Vagina (tissue), 2 donors: ENCODE results near the gene CDKL5. TPM values are rescaled to one million over a fixed set of nuclear protein-coding genes. Genes with fewer than 3 reads are reported as not detected.

Experiments used
- DNase-seq, 2 donors: peaks; one replicate each; pipeline ENCODE4 v3.0.0-alpha.2; 2017; ENCODE audit errors: extremely low spot score in 2 of 2
- H3K27ac ChIP-seq: fragments of 200-600 bp; sonication (generic); one replicate; pipeline ENCODE4 v1.5.1; 2019
- H3K27me3 ChIP-seq: fragments of 200-600 bp; sonication (generic); one replicate; pipeline ENCODE4 v1.5.1; 2019
- H3K36me3 ChIP-seq, 2 donors: fragments of 200-600 bp; sonication (generic); one replicate each; pipeline ENCODE4 v1.5.1; 2017 to 2019
- H3K4me1 ChIP-seq: fragments of 200-600 bp; sonication (generic); one replicate; pipeline ENCODE4 v1.5.1; 2019
- H3K4me3 ChIP-seq, 2 donors: fragments of 200-600 bp; sonication (generic); 1 replicate in 1 of 2; 2 replicates in 1 of 2; pipeline ENCODE4 v1.5.1; 2016 to 2019
- H3K9me3 ChIP-seq: fragments of 200-600 bp; sonication (generic); one replicate; pipeline ENCODE4 v1.5.1; 2019
- POLR2A ChIP-seq, 2 donors: fragments of 450-650 bp; IDR thresholded peaks; one replicate each; pipeline ENCODE4 v1.6.1; 2017; ENCODE audit warnings: antibody characterized with exemption in 2 of 2, mild to moderate bottlenecking in 2 of 2, moderate library complexity in 2 of 2
- POLR2AphosphoS5 ChIP-seq, 2 donors: sonication (generic); formaldehyde crosslinking; IDR thresholded peaks; one replicate each; pipeline ENCODE4 v1.9.0; 2017; ENCODE audit warnings: antibody characterized with exemption in 2 of 2, mild to moderate bottlenecking in 2 of 2, low read depth in 1 of 2; ENCODE audit not compliant: insufficient read depth in 1 of 2
- intact Hi-C: fragments of 100-400 bp; cut with DNase I; formaldehyde crosslinking; loops from one replicate; pipeline ENCODE4 v1.15.1; 2023
- total RNA-seq: library from RNA; depleted of rRNA; stranded (reverse); fragments of >200 nt; gene quantifications from one replicate; pipeline ENCODE4 v1.2.3, GENCODE V29; 2016
- TF ChIP-seq, protein P1 (sequence below), 3 experiments: fragments of 450-650 bp in 2 of 3; fragments of 200-600 bp in 1 of 3; sonication (generic) in 1 of 3; IDR thresholded peaks; one replicate each; pipeline ENCODE4 v1.5.1; 2017 to 2019; ENCODE audit warnings: antibody characterized with exemption in 3 of 3, mild to moderate bottlenecking in 2 of 3, moderate library complexity in 2 of 3

The CDKL5 gene
- total RNA-seq, 1 donor from 2014 or later = 9.1 TPM

- Histone ChIP-seq H3K36me3 (no peaks in the 10 kb centered on the region), H3K27ac (no peak overlapping the region), H3K9me3 (no peaks in the 10 kb centered on the region), H3K4me1 (no peaks in the 10 kb centered on the region), H3K27me3 (no peaks in the 10 kb centered on the region), H3K4me3 (no peak overlapping the region)
- DNase-seq = no peak
- TF ChIP-seq POLR2A (IDR thresholded peaks at IDR 0.05) (no peak), POLR2AphosphoS5 (IDR thresholded peaks at IDR 0.05; ENCODE audit: insufficient read depth in 1 of 2, low read depth in 1 of 2) (no peak)
- TF ChIP-seq, protein P1, sequence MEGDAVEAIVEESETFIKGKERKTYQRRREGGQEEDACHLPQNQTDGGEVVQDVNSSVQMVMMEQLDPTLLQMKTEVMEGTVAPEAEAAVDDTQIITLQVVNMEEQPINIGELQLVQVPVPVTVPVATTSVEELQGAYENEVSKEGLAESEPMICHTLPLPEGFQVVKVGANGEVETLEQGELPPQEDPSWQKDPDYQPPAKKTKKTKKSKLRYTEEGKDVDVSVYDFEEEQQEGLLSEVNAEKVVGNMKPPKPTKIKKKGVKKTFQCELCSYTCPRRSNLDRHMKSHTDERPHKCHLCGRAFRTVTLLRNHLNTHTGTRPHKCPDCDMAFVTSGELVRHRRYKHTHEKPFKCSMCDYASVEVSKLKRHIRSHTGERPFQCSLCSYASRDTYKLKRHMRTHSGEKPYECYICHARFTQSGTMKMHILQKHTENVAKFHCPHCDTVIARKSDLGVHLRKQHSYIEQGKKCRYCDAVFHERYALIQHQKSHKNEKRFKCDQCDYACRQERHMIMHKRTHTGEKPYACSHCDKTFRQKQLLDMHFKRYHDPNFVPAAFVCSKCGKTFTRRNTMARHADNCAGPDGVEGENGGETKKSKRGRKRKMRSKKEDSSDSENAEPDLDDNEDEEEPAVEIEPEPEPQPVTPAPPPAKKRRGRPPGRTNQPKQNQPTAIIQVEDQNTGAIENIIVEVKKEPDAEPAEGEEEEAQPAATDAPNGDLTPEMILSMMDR (IDR thresholded peaks at IDR 0.05) = no peak
- intact Hi-C loops = no loop called here
Observed at GRCh38 chrX:18652636-18653035, 227.2 kb downstream of the CDKL5 start.

DNA sequence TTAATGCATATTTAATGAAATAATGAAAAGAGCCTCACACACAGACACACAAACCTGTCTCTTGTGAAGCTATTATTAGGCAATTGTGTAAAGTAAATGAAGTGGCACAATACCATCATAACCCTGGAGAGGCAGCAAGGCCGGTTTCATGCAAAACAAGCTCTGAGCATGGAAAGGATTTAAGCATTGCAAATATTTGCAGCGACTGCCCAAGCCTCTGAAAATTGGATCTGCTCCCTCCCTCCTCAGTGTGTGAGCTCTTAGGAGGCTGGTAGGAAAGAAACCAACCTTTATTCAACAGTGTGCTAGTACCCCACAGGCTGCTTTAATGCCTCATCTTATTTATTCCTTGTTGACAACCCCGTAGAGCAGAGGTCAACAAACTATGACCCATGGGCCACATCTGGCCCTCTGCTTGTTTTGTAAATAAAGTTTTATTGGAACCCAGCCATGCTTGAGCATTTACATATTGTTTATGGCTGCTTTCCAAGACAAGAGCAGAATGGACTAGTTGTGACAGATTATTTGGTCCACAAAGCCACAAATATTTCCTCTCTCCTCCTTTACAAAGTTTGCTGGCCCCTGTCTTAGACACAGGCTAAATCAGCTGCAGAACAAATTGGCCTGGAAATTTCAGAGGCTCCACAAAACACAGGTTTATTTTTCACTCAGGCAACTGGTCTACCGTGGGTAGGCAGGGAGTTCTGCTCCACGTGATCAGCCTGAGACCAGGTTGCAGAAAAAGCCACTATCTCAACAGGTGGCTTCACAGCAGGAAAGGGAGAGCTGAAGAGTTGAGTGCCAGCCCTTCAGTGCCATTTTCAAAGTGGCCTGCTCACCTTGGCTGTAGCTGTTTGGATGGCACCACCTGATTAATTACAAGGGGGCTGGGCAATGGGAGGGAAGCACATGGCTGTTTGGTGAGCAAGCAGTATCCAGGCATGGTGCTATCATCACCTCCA lies 229.7 kb downstream of the CDKL5 start:
- H3K27me3 ChIP-seq = no peaks in the 10 kb centered on the region
- intact Hi-C loops = no loop called here
- no peak for TF ChIP-seq POLR2A (IDR thresholded peaks at IDR 0.05)
- TF ChIP-seq, protein P1 (IDR thresholded peaks at IDR 0.05) = no peak
- TF ChIP-seq POLR2AphosphoS5 (IDR thresholded peaks at IDR 0.05; ENCODE audit: insufficient read depth in 1 of 2, low read depth in 1 of 2) = no peak
- no peak overlapping the region for H3K27ac ChIP-seq
- H3K9me3 ChIP-seq = no peaks in the 10 kb centered on the region
- no peak overlapping the region for H3K4me3 ChIP-seq
- H3K36me3 ChIP-seq = no peaks in the 10 kb centered on the region
- no peaks in the 10 kb centered on the region for H3K4me1 ChIP-seq
- DNase-seq = no peak

DNA sequence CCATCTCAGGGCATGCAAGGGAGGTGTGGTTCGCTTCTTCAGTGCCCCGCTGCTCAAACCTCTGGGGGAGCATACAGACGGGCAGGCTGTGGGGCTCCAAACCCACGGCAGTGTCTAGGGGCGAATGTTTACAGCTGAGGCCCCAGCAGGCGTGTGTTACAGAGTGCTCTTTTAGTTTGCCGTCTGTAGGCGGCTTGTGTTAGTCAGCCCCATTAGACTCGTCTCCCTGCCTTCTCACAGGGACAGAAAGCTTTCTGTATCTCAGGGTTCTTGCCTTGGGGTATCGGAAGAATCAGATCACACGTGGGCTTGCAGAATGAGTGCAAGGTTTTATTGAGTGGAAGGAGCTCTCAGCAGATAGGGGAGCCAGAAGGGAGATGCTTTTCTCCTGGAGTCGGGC lies 235.9 kb downstream of the CDKL5 start:
- TF ChIP-seq, protein P1 (IDR thresholded peaks at IDR 0.05) = no peak
- TF ChIP-seq POLR2A (IDR thresholded peaks at IDR 0.05) (no peak), POLR2AphosphoS5 (IDR thresholded peaks at IDR 0.05; ENCODE audit: insufficient read depth in 1 of 2, low read depth in 1 of 2) (no peak)
- Histone ChIP-seq H3K9me3 (no peaks in the 10 kb centered on the region), H3K4me3 (no peak overlapping the region), H3K27ac (no peak overlapping the region), H3K36me3 (no peaks in the 10 kb centered on the region), H3K27me3 (no peaks in the 10 kb centered on the region), H3K4me1 (no peaks in the 10 kb centered on the region)
- DNase-seq = no peak
- intact Hi-C loops = no loop called here

GRCh38 chrX:18664947-18665346 lies 239.5 kb downstream of the CDKL5 start:
- no peak for DNase-seq
- Histone ChIP-seq H3K36me3 (no peaks in the 10 kb centered on the region), H3K4me3 (no peak overlapping the region), H3K9me3 (no peaks in the 10 kb centered on the region), H3K4me1 (no peaks in the 10 kb centered on the region), H3K27me3 (no peaks in the 10 kb centered on the region), H3K27ac (no peak overlapping the region)
- no peak for TF ChIP-seq POLR2AphosphoS5 (IDR thresholded peaks at IDR 0.05; ENCODE audit: insufficient read depth in 1 of 2, low read depth in 1 of 2)
- TF ChIP-seq, protein P1 (IDR thresholded peaks at IDR 0.05) = no peak
- no peak for TF ChIP-seq POLR2A (IDR thresholded peaks at IDR 0.05)
- intact Hi-C loops = no loop called here

DNA sequence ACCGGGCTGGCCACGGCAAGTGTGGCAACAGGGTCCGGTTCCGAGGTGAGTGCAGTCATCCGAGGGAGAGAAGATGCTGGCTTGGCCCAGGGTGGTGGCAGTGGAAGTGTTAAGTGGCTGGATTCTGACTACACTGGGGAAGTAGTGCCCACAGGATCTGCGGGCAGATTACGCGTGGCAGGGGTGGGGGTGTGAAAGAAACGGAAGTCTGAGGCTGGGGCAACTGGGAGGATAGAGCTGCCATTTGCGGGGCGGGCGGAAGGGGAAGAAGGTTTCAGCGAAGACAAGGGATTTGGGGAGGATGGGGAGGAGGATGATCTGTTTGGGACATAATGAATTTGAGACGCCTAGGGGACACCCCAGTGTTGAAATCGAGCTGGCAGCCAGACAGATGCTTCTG lies 241.2 kb downstream of the CDKL5 start:
- H3K36me3 ChIP-seq = no peaks in the 10 kb centered on the region
- no peak overlapping the region for H3K27ac ChIP-seq
- intact Hi-C loops = no loop called here
- H3K4me3 ChIP-seq = no peak overlapping the region
- no peak for TF ChIP-seq POLR2A (IDR thresholded peaks at IDR 0.05)
- no peaks in the 10 kb centered on the region for H3K4me1 ChIP-seq
- H3K9me3 ChIP-seq = no peaks in the 10 kb centered on the region
- no peak for DNase-seq
- no peaks in the 10 kb centered on the region for H3K27me3 ChIP-seq
